ENCODE measurements around the gene TNFRSF1A.

The TNFRSF1A gene

GRCh38 chr12:6336079-6336888 is 5.6 kb downstream of the TNFRSF1A start:
- DNase-seq, result peak; percentile 54 to 61

GRCh38 chr12:6335451-6336078 is 6.3 kb downstream of the TNFRSF1A start:
- DNase-seq, result peak; percentile 85 to 91

GRCh38 chr12:6334940-6335450 is 6.9 kb downstream of the TNFRSF1A start:
- DNase-seq, result no peak

- DNase-seq, result no peak
Observed at GRCh38 chr12:6334359-6334758, 7.5 kb downstream of the TNFRSF1A start.

- no peak for DNase-seq
Observed at GRCh38 chr12:6333566-6333965, 8.3 kb downstream of the TNFRSF1A start.

GRCh38 chr12:6333029-6333428 is 8.8 kb downstream of the TNFRSF1A start:
- DNase-seq, result no peak

- no peak for DNase-seq
Observed at GRCh38 chr12:6332459-6332858, 9.4 kb downstream of the TNFRSF1A start.

GRCh38 chr12:6330999-6331714 is 10.7 kb downstream of the TNFRSF1A start:
- DNase-seq, result no peak

GRCh38 chr12:6330192-6330591 is 11.7 kb downstream of the TNFRSF1A start:
- no peak for DNase-seq

- DNase-seq, result no peak
Observed at GRCh38 chr12:6329703-6330064, 12.2 kb downstream of the TNFRSF1A start.

- no peak for DNase-seq
Observed at GRCh38 chr12:6328945-6329702, 12.8 kb downstream of the TNFRSF1A start.

GRCh38 chr12:6328045-6328779 is 13.7 kb downstream of the TNFRSF1A start:
- no peak for DNase-seq

GRCh38 chr12:6327229-6328041 is 14.4 kb downstream of the TNFRSF1A start:
- DNase-seq, result no peak

GRCh38 chr12:6326316-6327228 is 15.3 kb downstream of the TNFRSF1A start:
- no peak for DNase-seq

GRCh38 chr12:6324936-6325750 is 16.7 kb downstream of the TNFRSF1A start:
- DNase-seq, result no peak

GRCh38 chr12:6323995-6324711 is 17.7 kb downstream of the TNFRSF1A start:
- DNase-seq, result no peak

GRCh38 chr12:6323340-6323994 is 18.4 kb downstream of the TNFRSF1A start:
- peak; percentile 47 to 57 for DNase-seq

- no peak for DNase-seq
Observed at GRCh38 chr12:6322969-6323339, 18.9 kb downstream of the TNFRSF1A start.
